HL-60/S4 treated with retinoic acid at 250 ng/mL for 4 days and 3 days (cell line): Measurements from ENCODE around the gene RUFY1.
"Not testable (repeated sequence)": the region's sequence is repeated elsewhere in the genome, so short reads cannot be mapped to it uniquely, and the experiment has no call there.

Experiments
- in situ Hi-C: fragments of 300-500 bp; cut with MboI; formaldehyde crosslinking; loops from 2 replicates; pipeline ENCODE4 v1.7.0; 2022; ENCODE audit warnings: low sequenced_read_pairs

Gene RUFY1

DNA sequence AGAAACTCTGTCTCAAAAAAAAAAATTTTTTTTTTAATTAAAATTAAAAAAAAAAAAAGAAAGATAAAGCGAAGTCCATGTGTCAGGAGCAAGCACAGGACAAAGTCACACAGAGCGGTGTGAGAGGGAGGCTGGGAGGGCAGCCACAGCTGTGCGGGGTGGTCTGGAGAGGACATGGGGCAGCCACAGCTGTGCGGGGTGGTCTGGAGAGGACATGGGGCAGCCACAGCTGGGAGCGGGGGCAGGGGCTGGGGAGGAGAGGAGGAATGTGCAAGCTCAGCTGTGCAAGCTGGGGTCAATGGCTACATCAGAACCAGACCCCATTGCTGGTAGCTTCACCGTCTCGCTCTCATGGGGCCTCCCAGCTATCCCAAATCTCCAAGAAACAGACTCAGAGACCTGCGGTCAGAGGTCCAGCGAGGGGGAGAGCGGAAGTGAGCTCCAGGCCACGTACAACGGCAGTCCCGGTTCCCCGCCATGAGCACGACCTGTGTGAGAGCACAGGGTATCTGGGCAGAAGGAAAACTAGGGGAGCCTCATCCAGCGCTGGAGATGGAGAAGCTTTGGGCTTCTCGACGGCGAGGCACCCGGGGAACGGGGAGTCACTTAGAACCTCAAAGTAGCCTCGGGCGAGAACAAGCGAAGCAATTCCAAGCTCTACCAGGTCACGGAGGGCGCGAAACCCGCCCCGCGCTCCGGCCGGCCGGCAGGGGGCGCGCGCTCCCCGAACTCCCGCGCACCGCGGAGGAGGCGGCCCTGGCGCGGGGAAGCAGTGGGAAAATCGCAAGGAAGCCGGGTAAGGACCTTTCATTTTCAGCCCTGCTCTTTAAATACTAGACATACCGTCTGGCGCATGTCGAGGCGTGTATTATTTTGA lies 107.2 kb downstream of the RUFY1 start:
- in situ Hi-C loops, result not testable (repeated sequence)

DNA sequence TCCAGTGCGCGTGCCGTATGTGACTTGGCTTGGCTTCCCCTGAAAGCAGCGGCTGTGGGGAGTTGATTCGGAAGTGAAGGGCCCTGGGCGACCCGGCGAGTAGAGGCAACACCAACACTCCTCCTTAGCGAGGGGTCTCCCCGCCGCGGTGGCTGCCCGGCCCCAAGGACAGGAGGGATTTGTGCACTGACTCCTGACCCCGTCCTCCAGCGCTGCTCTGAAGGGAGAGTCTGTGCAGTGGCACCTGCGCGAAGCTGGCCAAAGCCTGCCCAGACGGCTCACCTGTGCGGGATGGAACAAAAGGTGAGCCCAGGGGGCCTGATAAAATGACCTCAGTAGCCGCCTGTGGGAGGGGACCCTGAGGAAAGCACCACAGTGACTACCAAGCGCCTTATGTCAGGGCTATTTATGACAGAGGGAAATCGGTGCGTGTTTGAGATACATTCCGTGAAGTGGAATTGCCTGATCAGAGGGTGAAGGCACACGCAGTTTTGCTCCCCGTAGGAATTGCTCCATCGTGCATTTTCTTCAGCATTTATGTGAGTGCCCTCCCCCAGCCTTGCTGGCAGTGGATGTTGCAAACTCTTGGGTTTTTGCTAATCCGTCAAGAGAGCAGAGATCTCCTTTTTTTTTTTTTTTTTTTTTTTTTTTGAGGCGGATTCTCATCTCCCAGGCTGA lies 108.0 kb downstream of the RUFY1 start:
- in situ Hi-C loops, result not testable (repeated sequence)
